SK-N-SH (cell line): ENCODE data around the gene TMEM259. TPM values are rescaled to one million over a fixed set of nuclear protein-coding genes. Genes with fewer than 3 reads are reported as not detected.

Source experiments
- CTCF ChIA-PET: fragments of 300-600, 350-600 bp; formaldehyde crosslinking; extraction: SDS; loops from one replicate; lab custom pipeline; 2021; lab: Yijun Ruan, JAX
- POLR2A ChIA-PET: fragments of 350-600 bp; sonication (Branson Sonifier 250); formaldehyde crosslinking; extraction: SDS; loops from one replicate; lab custom pipeline; 2020; ENCODE audit warnings: antibody characterized with exemption, inconsistent platforms; lab: Yijun Ruan, JAX
- DNase-seq: peaks from one replicate; pipeline ENCODE4 v3.0.0; 2012
- H2AFZ ChIP-seq: fragments of 200-600 bp; sonication (generic); 2 replicates; pipeline ENCODE4 v1.8.1; 2016; ENCODE audit warnings: antibody characterized with exemption, mild to moderate bottlenecking, low read depth
- H3F3A ChIP-seq: fragments of 200-600 bp; sonication (generic); replicated peaks from 2 replicates; pipeline ENCODE3; 2016; ENCODE audit warnings: antibody characterized with exemption, mild to moderate bottlenecking; ENCODE audit not compliant: insufficient read depth
- H3K27ac ChIP-seq, 2 experiments: fragments of 200-500 bp in 1 of 2; fragments of 200-600 bp in 1 of 2; sonication (Bioruptor generic) in 1 of 2; sonication (generic), shearing (Covaris generic) in 1 of 2; 2 replicates each; pipeline versions ENCODE4 v1.5.1 to v1.6.1; 2014 to 2016; ENCODE audit warnings: low read depth in 2 of 2, inconsistent platforms in 1 of 2, low read length in 1 of 2, mild to moderate bottlenecking in 1 of 2, mixed read lengths in 1 of 2
- H3K27me3 ChIP-seq: fragments of 200-600 bp; sonication (generic), shearing (Covaris generic); 2 replicates; pipeline ENCODE4 v1.6.1; 2016; ENCODE audit warnings: mixed run types; ENCODE audit not compliant: insufficient read depth
- H3K36me3 ChIP-seq, 2 experiments: fragments of 200-500 bp in 1 of 2; fragments of 200-600 bp in 1 of 2; sonication (Bioruptor generic) in 1 of 2; sonication (generic) in 1 of 2; replicated peaks in 1 of 2; 2 replicates each; pipeline versions ENCODE3 to v1.5.1; 2014 to 2016; ENCODE audit warnings: low read length in 1 of 2, mild to moderate bottlenecking in 1 of 2; ENCODE audit not compliant: insufficient read depth in 2 of 2, control insufficient read depth in 1 of 2
- H3K4me1 ChIP-seq, 2 experiments: fragments of 200-500 bp in 1 of 2; fragments of 200-600 bp in 1 of 2; sonication (Bioruptor generic) in 1 of 2; sonication (generic), shearing (Covaris generic) in 1 of 2; 2 replicates each; pipeline versions ENCODE4 v1.5.1 to v1.6.1; 2014 to 2016; ENCODE audit warnings: low read depth in 1 of 2, low read length in 1 of 2, mixed run types in 1 of 2; ENCODE audit not compliant: insufficient read depth in 2 of 2, control insufficient read depth in 1 of 2
- H3K4me2 ChIP-seq: fragments of 200-600 bp; sonication (generic), shearing (Covaris generic); 2 replicates; pipeline ENCODE4 v1.6.1; 2017; ENCODE audit warnings: mixed run types
- H3K4me3 ChIP-seq, 2 experiments: fragments of 200-500 bp in 1 of 2; fragments of 200-600 bp in 1 of 2; sonication (Bioruptor generic) in 1 of 2; sonication (generic), shearing (Covaris generic) in 1 of 2; 2 replicates each; pipeline versions ENCODE4 v1.5.1 to v1.8.1; 2014 to 2016; ENCODE audit warnings: low read depth in 2 of 2, inconsistent platforms in 1 of 2, low read length in 1 of 2, mild to moderate bottlenecking in 1 of 2, mixed read lengths in 1 of 2, moderate library complexity in 1 of 2
- H3K79me2 ChIP-seq: fragments of 200-600 bp; sonication (generic); 2 replicates; pipeline ENCODE4 v1.8.1; 2017; ENCODE audit warnings: mild to moderate bottlenecking; ENCODE audit not compliant: insufficient read depth
- H3K9ac ChIP-seq: fragments of 200-600 bp; sonication (generic); 2 replicates; pipeline ENCODE4 v1.6.1; 2017; ENCODE audit warnings: mixed run types
- H3K9me2 ChIP-seq: fragments of 200-600 bp; sonication (generic); 2 replicates; pipeline ENCODE4 v1.6.1; 2017; ENCODE audit warnings: mixed run types
- H3K9me3 ChIP-seq: fragments of 200-600 bp; sonication (generic); 2 replicates; pipeline ENCODE4 v1.6.1; 2017; ENCODE audit warnings: mixed run types, mild to moderate bottlenecking, moderate library complexity
- H4K20me1 ChIP-seq: fragments of 200-600 bp; sonication (generic); 2 replicates; pipeline ENCODE4 v1.6.1; 2017; ENCODE audit warnings: mild to moderate bottlenecking, mixed run types; ENCODE audit not compliant: insufficient read depth
- CHD2 ChIP-seq: fragments of 150-350 bp; IDR thresholded peaks from 2 replicates; pipeline ENCODE4 v1.6.1; 2018; ENCODE audit warnings: low read length; ENCODE audit not compliant: partially characterized antibody
- ELF1 ChIP-seq: IDR thresholded peaks from 2 replicates; pipeline ENCODE4 v1.4.0; 2012
- EZH2phosphoT487 ChIP-seq: fragments of 200-600 bp; sonication (generic); IDR thresholded peaks from 2 replicates; pipeline ENCODE4 v1.6.1; 2017; ENCODE audit warnings: low read depth, mixed run types, mild to moderate bottlenecking, antibody characterized with exemption, moderate library complexity, borderline replicate concordance
- FOSL2 ChIP-seq: IDR thresholded peaks from 2 replicates; pipeline ENCODE4 v1.4.0; 2012; ENCODE audit warnings: low read depth, mild to moderate bottlenecking, moderate library complexity, borderline replicate concordance
- FOXJ3 ChIP-seq: sonication (generic); formaldehyde crosslinking; IDR thresholded peaks from 2 replicates; pipeline ENCODE4 v1.5.1; 2020; ENCODE audit warnings: mild to moderate bottlenecking, missing genetic modification reagents
- FOXM1 ChIP-seq: IDR thresholded peaks from 2 replicates; pipeline ENCODE4 v1.4.0; 2012; ENCODE audit warnings: low read depth, mild to moderate bottlenecking
- GABPA ChIP-seq: IDR thresholded peaks from 2 replicates; pipeline ENCODE4 v1.4.0; 2012; ENCODE audit warnings: low read depth, mild to moderate bottlenecking
- GATA2 ChIP-seq: sonication (generic); formaldehyde crosslinking; IDR thresholded peaks from 2 replicates; pipeline ENCODE4 v1.5.0; 2020; ENCODE audit warnings: mild to moderate bottlenecking, missing genetic modification reagents
- MEF2A ChIP-seq: IDR thresholded peaks from 2 replicates; pipeline ENCODE4 v1.4.0; 2012; ENCODE audit warnings: low read depth, borderline replicate concordance
- MXI1 ChIP-seq: IDR thresholded peaks from 2 replicates; pipeline ENCODE4 v1.6.1; 2012; ENCODE audit warnings: mild to moderate bottlenecking, low read depth, low read length, improper control_type of control experiment
- NFIC ChIP-seq: IDR thresholded peaks from 2 replicates; pipeline ENCODE4 v1.4.0; 2012; ENCODE audit warnings: borderline replicate concordance
- RFX5 ChIP-seq: IDR thresholded peaks from 2 replicates; pipeline ENCODE4 v1.6.1; 2012; ENCODE audit warnings: mild to moderate bottlenecking, improper control_type of control experiment, low read length
- RXRA ChIP-seq: IDR thresholded peaks from 2 replicates; pipeline ENCODE4 v1.4.0; 2012; ENCODE audit warnings: low read depth, mild to moderate bottlenecking, borderline replicate concordance
- TAF1 ChIP-seq: IDR thresholded peaks from 2 replicates; pipeline ENCODE4 v1.6.1; 2012; ENCODE audit warnings: low read depth, mild to moderate bottlenecking, low read length, moderate library complexity, borderline replicate concordance
- TCF12 ChIP-seq: IDR thresholded peaks from 2 replicates; pipeline ENCODE4 v1.4.0; 2012
- TEAD4 ChIP-seq: IDR thresholded peaks from 2 replicates; pipeline ENCODE4 v1.4.0; 2012; ENCODE audit warnings: mild to moderate bottlenecking, borderline replicate concordance; ENCODE audit not compliant: insufficient read depth
- ZBTB33 ChIP-seq: IDR thresholded peaks from 2 replicates; pipeline ENCODE4 v1.4.0; 2012; ENCODE audit warnings: low read depth, borderline replicate concordance
- WGBS: methylation state at CpG from one replicate; pipeline ENCODE4 v1.1.6; 2017; ENCODE audit warnings: low lambda C conversion rate; 5-methylcytosine and 5-hydroxymethylcytosine counted together
- polyA plus RNA-seq, 3 experiments: library from polyadenylated mRNA; depleted of rRNA; stranded (reverse); fragments of >200 nt; gene quantifications; 2 replicates each; pipeline ENCODE4 v1.2.3, GENCODE V29; 2012
- TF ChIP-seq, protein P1 (sequence below): IDR thresholded peaks from 2 replicates; pipeline ENCODE4 v1.4.0; 2012; ENCODE audit warnings: low read depth, borderline replicate concordance
- TF ChIP-seq, protein P2 (sequence below): IDR thresholded peaks from 2 replicates; pipeline ENCODE4 v1.4.0; 2012; ENCODE audit warnings: low read depth
- TF ChIP-seq, protein P3 (sequence below): IDR thresholded peaks from 2 replicates; pipeline ENCODE4; 2012
- TF ChIP-seq, protein P4 (sequence below): IDR thresholded peaks from 2 replicates; pipeline ENCODE4 v1.6.1; 2012; ENCODE audit warnings: mild to moderate bottlenecking, low read depth, low read length, moderate library complexity
- TF ChIP-seq, protein P5 (sequence below): fragments of 150-350 bp; IDR thresholded peaks from 2 replicates; pipeline ENCODE4 v1.6.1; 2017; ENCODE audit warnings: antibody characterized with exemption, low read length, low read depth, borderline replicate concordance

The TMEM259 gene
- polyA plus RNA-seq, 1 of the 3 experiments (the other 2 are of a cell fraction): 138 TPM

DNA sequence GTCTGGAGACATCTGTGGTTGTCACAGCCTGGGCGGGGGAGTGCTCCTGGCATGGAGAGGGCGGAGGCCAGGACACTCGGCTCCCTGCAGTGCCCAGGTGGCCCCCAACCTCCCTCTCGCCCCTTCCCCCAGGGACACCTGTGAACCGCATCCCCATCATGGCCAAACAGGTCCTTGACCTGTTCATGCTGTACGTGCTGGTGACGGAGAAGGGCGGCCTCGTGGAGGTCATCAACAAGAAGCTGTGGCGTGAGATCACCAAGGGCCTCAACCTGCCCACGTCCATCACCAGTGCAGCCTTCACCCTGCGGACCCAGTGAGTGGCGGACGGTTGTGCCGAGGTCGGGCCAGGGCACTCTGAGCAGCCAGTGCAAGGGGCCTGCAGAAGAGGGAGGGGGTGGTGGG is 56.8 kb downstream of the TMEM259 start (continued):
- TF ChIP-seq, protein P1, sequence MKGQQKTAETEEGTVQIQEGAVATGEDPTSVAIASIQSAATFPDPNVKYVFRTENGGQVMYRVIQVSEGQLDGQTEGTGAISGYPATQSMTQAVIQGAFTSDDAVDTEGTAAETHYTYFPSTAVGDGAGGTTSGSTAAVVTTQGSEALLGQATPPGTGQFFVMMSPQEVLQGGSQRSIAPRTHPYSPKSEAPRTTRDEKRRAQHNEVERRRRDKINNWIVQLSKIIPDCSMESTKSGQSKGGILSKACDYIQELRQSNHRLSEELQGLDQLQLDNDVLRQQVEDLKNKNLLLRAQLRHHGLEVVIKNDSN: no peak
- TF ChIP-seq ZBTB33 (no peak), MXI1 (no peak), FOSL2 (no peak), FOXJ3 (CRISPR knock-in tag) (no peak), TEAD4 (no peak), RFX5 (no peak), TAF1 (no peak), NFIC (no peak), EZH2phosphoT487 (no peak)

GRCh38 chr19:963486-963951 is 57.4 kb downstream of the TMEM259 start:
- Histone ChIP-seq H4K20me1 (no peaks in the 10 kb centered on the region), H3K27ac (no peak overlapping the region), H3K9ac (no peak overlapping the region), H2AFZ (no peak overlapping the region), H3K27me3 (no peaks in the 10 kb centered on the region), H3K9me2 (no peaks in the 10 kb centered on the region), H3F3A (peaks cover 6% of the 10 kb centered on the region), H3K4me3 (no peak overlapping the region), H3K4me1 (no peaks in the 10 kb centered on the region), H3K4me2 (no peak overlapping the region)
- ChIA-PET CTCF (no interaction called here), POLR2A (no interaction called here)
- DNase-seq: no peak
- WGBS: 81% methylated on average over 4 of the region's 11 CpGs
- TF ChIP-seq GABPA (no peak), TCF12 (no peak), CHD2 (no peak), MEF2A (no peak), GATA2 (no peak), EZH2phosphoT487 (no peak), FOXM1 (no peak), ELF1 (no peak), RXRA (no peak), FOSL2 (no peak)
- TF ChIP-seq, protein P1: no peak
- TF ChIP-seq, protein P2, sequence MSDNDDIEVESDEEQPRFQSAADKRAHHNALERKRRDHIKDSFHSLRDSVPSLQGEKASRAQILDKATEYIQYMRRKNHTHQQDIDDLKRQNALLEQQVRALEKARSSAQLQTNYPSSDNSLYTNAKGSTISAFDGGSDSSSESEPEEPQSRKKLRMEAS: no peak
- TF ChIP-seq, protein P3, sequence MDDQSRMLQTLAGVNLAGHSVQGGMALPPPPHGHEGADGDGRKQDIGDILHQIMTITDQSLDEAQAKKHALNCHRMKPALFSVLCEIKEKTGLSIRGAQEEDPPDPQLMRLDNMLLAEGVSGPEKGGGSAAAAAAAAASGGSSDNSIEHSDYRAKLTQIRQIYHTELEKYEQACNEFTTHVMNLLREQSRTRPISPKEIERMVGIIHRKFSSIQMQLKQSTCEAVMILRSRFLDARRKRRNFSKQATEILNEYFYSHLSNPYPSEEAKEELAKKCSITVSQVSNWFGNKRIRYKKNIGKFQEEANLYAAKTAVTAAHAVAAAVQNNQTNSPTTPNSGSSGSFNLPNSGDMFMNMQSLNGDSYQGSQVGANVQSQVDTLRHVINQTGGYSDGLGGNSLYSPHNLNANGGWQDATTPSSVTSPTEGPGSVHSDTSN: no peak
- TF ChIP-seq, protein P4, sequence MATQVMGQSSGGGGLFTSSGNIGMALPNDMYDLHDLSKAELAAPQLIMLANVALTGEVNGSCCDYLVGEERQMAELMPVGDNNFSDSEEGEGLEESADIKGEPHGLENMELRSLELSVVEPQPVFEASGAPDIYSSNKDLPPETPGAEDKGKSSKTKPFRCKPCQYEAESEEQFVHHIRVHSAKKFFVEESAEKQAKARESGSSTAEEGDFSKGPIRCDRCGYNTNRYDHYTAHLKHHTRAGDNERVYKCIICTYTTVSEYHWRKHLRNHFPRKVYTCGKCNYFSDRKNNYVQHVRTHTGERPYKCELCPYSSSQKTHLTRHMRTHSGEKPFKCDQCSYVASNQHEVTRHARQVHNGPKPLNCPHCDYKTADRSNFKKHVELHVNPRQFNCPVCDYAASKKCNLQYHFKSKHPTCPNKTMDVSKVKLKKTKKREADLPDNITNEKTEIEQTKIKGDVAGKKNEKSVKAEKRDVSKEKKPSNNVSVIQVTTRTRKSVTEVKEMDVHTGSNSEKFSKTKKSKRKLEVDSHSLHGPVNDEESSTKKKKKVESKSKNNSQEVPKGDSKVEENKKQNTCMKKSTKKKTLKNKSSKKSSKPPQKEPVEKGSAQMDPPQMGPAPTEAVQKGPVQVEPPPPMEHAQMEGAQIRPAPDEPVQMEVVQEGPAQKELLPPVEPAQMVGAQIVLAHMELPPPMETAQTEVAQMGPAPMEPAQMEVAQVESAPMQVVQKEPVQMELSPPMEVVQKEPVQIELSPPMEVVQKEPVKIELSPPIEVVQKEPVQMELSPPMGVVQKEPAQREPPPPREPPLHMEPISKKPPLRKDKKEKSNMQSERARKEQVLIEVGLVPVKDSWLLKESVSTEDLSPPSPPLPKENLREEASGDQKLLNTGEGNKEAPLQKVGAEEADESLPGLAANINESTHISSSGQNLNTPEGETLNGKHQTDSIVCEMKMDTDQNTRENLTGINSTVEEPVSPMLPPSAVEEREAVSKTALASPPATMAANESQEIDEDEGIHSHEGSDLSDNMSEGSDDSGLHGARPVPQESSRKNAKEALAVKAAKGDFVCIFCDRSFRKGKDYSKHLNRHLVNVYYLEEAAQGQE: no peak
- TF ChIP-seq, protein P5, sequence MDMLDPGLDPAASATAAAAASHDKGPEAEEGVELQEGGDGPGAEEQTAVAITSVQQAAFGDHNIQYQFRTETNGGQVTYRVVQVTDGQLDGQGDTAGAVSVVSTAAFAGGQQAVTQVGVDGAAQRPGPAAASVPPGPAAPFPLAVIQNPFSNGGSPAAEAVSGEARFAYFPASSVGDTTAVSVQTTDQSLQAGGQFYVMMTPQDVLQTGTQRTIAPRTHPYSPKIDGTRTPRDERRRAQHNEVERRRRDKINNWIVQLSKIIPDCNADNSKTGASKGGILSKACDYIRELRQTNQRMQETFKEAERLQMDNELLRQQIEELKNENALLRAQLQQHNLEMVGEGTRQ: no peak
- TF ChIP-seq, all 33 proteins: peak for 0
- Histone ChIP-seq H3K9me3 (no peaks in the 10 kb centered on the region), H3K36me3 (peaks cover 13% of the 10 kb centered on the region in 2 experiments), H3K79me2 (no peaks in the 10 kb centered on the region)
